ENCODE measurements around the gene HPGD.

The HPGD gene

GRCh38 chr4:174538123-174538875 is 16.0 kb upstream of the HPGD start:
- no peak overlapping the region for H3K27ac ChIP-seq (ENCODE audit: low read depth, low read length)
- H3K9ac ChIP-seq (ENCODE audit: low read length): no peak overlapping the region

GRCh38 chr4:174537634-174538033 is 15.3 kb upstream of the HPGD start:
- Histone ChIP-seq H3K9ac (ENCODE audit: low read length) (no peak overlapping the region), H3K79me2 (ENCODE audit: insufficient read depth, low read length) (no peaks in the 10 kb centered on the region), H3K4me2 (ENCODE audit: low read depth, low read length, poor library complexity, severe bottlenecking) (no peak overlapping the region), H3K27me3 (ENCODE audit: low read length) (no peaks in the 10 kb centered on the region), H3K4me3 (ENCODE audit: insufficient read depth, low read length, poor library complexity, severe bottlenecking) (no peak overlapping the region), H3K9me3 (ENCODE audit: insufficient read depth, low read length) (no peaks in the 10 kb centered on the region), H4K20me1 (ENCODE audit: low read depth, low read length) (no peaks in the 10 kb centered on the region), H3K36me3 (ENCODE audit: low read length) (no peaks in the 10 kb centered on the region), H3K9me2 (replicated peaks; ENCODE audit: insufficient read depth, low read length) (no peaks in the 10 kb centered on the region), H2AFZ (ENCODE audit: low read depth, low read length, severe bottlenecking) (no peak overlapping the region), H3F3A (ENCODE audit: insufficient read depth) (no peaks in the 10 kb centered on the region), H3K27ac (ENCODE audit: low read depth, low read length) (no peak overlapping the region)
- TF ChIP-seq CTCF (IDR thresholded peaks at IDR 0.05; ENCODE audit: insufficient read depth, low read length, poor library complexity, severe bottlenecking) (no peak), EZH2phosphoT487 (conservative IDR thresholded peaks at IDR 0.05; ENCODE audit: low read length) (no peak)

More at GRCh38 chr4:174538123-174538875, 16.0 kb upstream of the HPGD start:
- H3F3A ChIP-seq (ENCODE audit: insufficient read depth): no peaks in the 10 kb centered on the region
- H3K9me2 ChIP-seq (replicated peaks; ENCODE audit: insufficient read depth, low read length): no peaks in the 10 kb centered on the region
- H3K4me2 ChIP-seq (ENCODE audit: low read depth, low read length, poor library complexity, severe bottlenecking): no peak overlapping the region
- no peaks in the 10 kb centered on the region for H3K9me3 ChIP-seq (ENCODE audit: insufficient read depth, low read length)
- H4K20me1 ChIP-seq (ENCODE audit: low read depth, low read length): no peaks in the 10 kb centered on the region
- no peaks in the 10 kb centered on the region for H3K36me3 ChIP-seq (ENCODE audit: low read length)
- no peak for TF ChIP-seq EZH2phosphoT487 (conservative IDR thresholded peaks at IDR 0.05; ENCODE audit: low read length)
- no peak for TF ChIP-seq CTCF (IDR thresholded peaks at IDR 0.05; ENCODE audit: insufficient read depth, low read length, poor library complexity, severe bottlenecking)
- H2AFZ ChIP-seq (ENCODE audit: low read depth, low read length, severe bottlenecking): no peak overlapping the region
- no peaks in the 10 kb centered on the region for H3K27me3 ChIP-seq (ENCODE audit: low read length)
- no peaks in the 10 kb centered on the region for H3K79me2 ChIP-seq (ENCODE audit: insufficient read depth, low read length)
- no peak overlapping the region for H3K4me3 ChIP-seq (ENCODE audit: insufficient read depth, low read length, poor library complexity, severe bottlenecking)

- H3K27ac ChIP-seq (ENCODE audit: low read depth, low read length): no peak overlapping the region
- TF ChIP-seq EZH2phosphoT487 (conservative IDR thresholded peaks at IDR 0.05; ENCODE audit: low read length) (no peak), CTCF (IDR thresholded peaks at IDR 0.05; ENCODE audit: insufficient read depth, low read length, poor library complexity, severe bottlenecking) (no peak)
These were observed 12.2 kb upstream of the HPGD start for GRCh38 chr4:174534461-174534860.

More at GRCh38 chr4:174534461-174534860, 12.2 kb upstream of the HPGD start:
- no peak overlapping the region for H3K4me2 ChIP-seq (ENCODE audit: low read depth, low read length, poor library complexity, severe bottlenecking)
- no peaks in the 10 kb centered on the region for H3K9me3 ChIP-seq (ENCODE audit: insufficient read depth, low read length)
- H3K36me3 ChIP-seq (ENCODE audit: low read length): no peaks in the 10 kb centered on the region
- H3F3A ChIP-seq (ENCODE audit: insufficient read depth): no peaks in the 10 kb centered on the region
- no peak overlapping the region for H3K4me3 ChIP-seq (ENCODE audit: insufficient read depth, low read length, poor library complexity, severe bottlenecking)
- H3K9ac ChIP-seq (ENCODE audit: low read length): no peak overlapping the region
- H3K27me3 ChIP-seq (ENCODE audit: low read length): no peaks in the 10 kb centered on the region
- H3K79me2 ChIP-seq (ENCODE audit: insufficient read depth, low read length): no peaks in the 10 kb centered on the region
- H2AFZ ChIP-seq (ENCODE audit: low read depth, low read length, severe bottlenecking): no peak overlapping the region
- H3K9me2 ChIP-seq (replicated peaks; ENCODE audit: insufficient read depth, low read length): no peaks in the 10 kb centered on the region
- no peaks in the 10 kb centered on the region for H4K20me1 ChIP-seq (ENCODE audit: low read depth, low read length)

All from SU-DHL-6 (cell line).